Uterus (tissue), 2 donors: ENCODE measurements around the gene MRPS31.
"Not testable (repeated sequence)": the region's sequence is repeated elsewhere in the genome, so short reads cannot be mapped to it uniquely, and the experiment has no call there.

Experiments used
- CTCF ChIP-seq, 4 experiments: fragments of 200-600 bp in 2 of 4; fragments of 450-650 bp in 2 of 4; sonication (generic) in 2 of 4; IDR thresholded peaks; one replicate each; pipeline ENCODE4 v1.5.1; 2016 to 2019; ENCODE audit warnings: antibody characterized with exemption in 4 of 4, mild to moderate bottlenecking in 2 of 4, moderate library complexity in 1 of 4
- POLR2A ChIP-seq, 2 donors: fragments of 450-650 bp; IDR thresholded peaks; one replicate each; pipeline ENCODE4 v1.6.1; 2016; ENCODE audit warnings: antibody characterized with exemption in 2 of 2, mild to moderate bottlenecking in 1 of 2, moderate library complexity in 1 of 2

DNA sequence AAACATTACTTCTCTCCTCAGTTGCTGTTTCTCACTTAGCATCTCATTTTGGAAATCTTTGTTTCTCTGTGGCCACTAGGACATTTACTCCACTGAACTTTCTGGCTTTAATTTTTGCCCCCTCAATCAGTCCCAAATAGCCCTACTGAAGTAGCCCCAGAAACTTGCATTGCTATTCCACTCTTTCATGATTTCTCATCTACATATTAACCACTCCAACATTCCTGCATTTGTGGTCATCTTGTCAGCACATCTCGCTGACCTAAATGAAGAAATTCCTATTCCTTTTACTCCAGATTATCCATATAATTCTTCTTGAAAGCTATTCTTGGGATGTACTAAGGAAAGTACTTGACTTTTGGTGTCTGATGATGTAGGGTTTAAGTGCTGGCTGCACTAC lies 56.6 kb downstream of the MRPS31 start:
- not testable (repeated sequence) for TF ChIP-seq CTCF, POLR2A (IDR thresholded peaks at IDR 0.05)
